Measurements from ENCODE around the gene EIF3C.
"Not testable (repeated sequence)": the region's sequence is repeated elsewhere in the genome, so short reads cannot be mapped to it uniquely, and the experiment has no call there.

Gene EIF3C

GRCh38 chr16:28749997-28750465 is 38.8 kb downstream of the EIF3C start:
- DNase-seq, result peak; percentile 42

DNA sequence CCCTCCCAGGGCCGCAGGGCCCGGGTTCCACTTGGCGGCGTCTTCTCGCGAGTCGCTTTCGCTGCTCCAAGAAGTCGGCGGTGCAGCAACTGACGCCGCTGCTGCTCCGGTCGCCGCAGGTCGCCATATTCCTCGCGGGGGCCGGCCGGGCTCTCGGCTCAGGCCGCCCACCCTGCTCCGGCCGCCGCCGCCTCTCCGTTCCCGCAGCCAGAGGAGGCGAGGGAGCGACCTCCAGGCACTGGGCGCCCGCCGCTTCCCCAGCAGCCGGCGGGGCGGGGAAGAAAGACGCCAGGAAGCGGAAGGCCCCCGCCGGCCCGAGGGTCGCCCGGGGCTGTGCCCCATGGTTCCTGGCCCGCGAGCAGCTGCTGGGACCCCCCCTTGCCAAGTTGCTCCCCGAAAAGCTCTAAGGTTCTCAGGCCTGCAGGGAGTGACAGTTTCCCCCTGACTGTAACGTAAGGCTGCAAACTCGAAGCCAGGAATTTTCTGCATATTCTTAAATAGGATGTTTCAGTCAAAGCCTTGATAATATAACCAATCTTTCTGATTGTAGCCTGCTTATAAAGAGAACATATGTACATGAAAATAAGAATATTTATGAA is 39.3 kb downstream of the EIF3C start:
- not testable (repeated sequence) for DNase-seq

DNA sequence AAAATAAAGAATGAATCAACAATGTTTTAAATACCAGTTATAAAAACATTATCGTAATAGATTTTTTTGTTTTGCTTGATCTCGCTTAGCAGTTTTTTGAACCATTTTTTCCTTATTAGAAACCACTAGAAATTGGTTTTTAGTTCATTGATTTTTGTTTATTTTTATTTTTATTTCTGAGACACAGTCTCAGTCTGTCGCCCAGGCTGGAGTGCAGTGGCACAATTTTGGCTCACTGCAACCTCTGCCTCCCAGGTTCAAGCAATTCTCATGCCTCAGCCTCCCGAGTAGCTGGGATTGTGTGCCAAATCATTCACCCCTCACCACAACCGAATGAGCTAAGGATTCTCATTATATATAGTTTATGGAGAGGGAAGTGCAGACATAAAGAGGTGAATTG is 40.2 kb downstream of the EIF3C start, which contains the start of gene NPIPB9:
TSS of gene NPIPB9 (plus strand) at position 301 of the 400 bp plus-strand sequence.
- not testable (repeated sequence) for DNase-seq

- DNase-seq, result not testable (repeated sequence)
Measured at GRCh38 chr16:28781697-28782096, 70.4 kb downstream of the EIF3C start.

- not testable (repeated sequence) for DNase-seq
Measured at GRCh38 chr16:28782357-28782756, 71.1 kb downstream of the EIF3C start.

Measured in activated effector memory CD4-positive, alpha-beta T cell treated with Interleukin-2 at 50 U/mL for 16 hours (primary cell).